WTC11 (cell line): ENCODE results near the gene NUDT14. TPM values are rescaled to one million over a fixed set of nuclear protein-coding genes. Genes with fewer than 3 reads are reported as not detected.

Source experiments
- ATAC-seq: fragments of 200-7000 bp; cut with Tn5 transposase; 2 replicates; pipeline ENCODE4 v1.10.0; 2021; ENCODE audit warnings: mild to moderate bottlenecking, moderate library complexity
- CTCF ChIA-PET: fragments of 300-600 bp; sonication (Branson Sonifier 250); formaldehyde crosslinking; loops from one replicate; lab custom pipeline; 2021; ENCODE audit warnings: antibody characterized with exemption; lab: Charles Lee
- POLR2A ChIA-PET: fragments of 350-600 bp; sonication (Branson Sonifier 250); formaldehyde crosslinking; loops from one replicate; lab custom pipeline; 2021; ENCODE audit warnings: antibody characterized with exemption; lab: Charles Lee
- DNase-seq: peaks from one replicate; pipeline ENCODE4 v3.0.0; 2021; ENCODE audit warnings: low spot score
- H3K27ac Mint-ChIP-seq: 2 replicates; pipeline ENCODE4 v1.8.0; 2021; ENCODE audit warnings: mixed read lengths
- H3K27me3 Mint-ChIP-seq: 2 replicates; pipeline ENCODE4 v1.8.0; 2021; ENCODE audit warnings: low read depth, mild to moderate bottlenecking, moderate library complexity, mixed read lengths
- H3K36me3 Mint-ChIP-seq: 2 replicates; pipeline ENCODE4 v1.8.0; 2021; ENCODE audit warnings: mixed read lengths
- H3K4me1 Mint-ChIP-seq: 2 replicates; pipeline ENCODE4 v1.8.0; 2022; ENCODE audit warnings: mixed read lengths
- H3K4me3 Mint-ChIP-seq: 2 replicates; pipeline ENCODE4 v1.8.0; 2021; ENCODE audit warnings: mild to moderate bottlenecking, moderate library complexity, mixed read lengths
- H3K9me3 Mint-ChIP-seq: 2 replicates; pipeline ENCODE4 v1.8.0; 2021; ENCODE audit warnings: mixed read lengths
- AFF4 ChIP-seq: sonication (generic); formaldehyde crosslinking; IDR thresholded peaks from 2 replicates; pipeline ENCODE4 v1.8.1; 2023; ENCODE audit warnings: mild to moderate bottlenecking, missing genetic modification reagents, borderline replicate concordance
- CREB1 ChIP-seq: sonication (generic); formaldehyde crosslinking; IDR thresholded peaks from 2 replicates; pipeline ENCODE4 v1.8.0; 2023; ENCODE audit warnings: mild to moderate bottlenecking, missing genetic modification reagents
- ELF4 ChIP-seq: sonication (generic); formaldehyde crosslinking; IDR thresholded peaks from 2 replicates; pipeline ENCODE4 v1.8.1; 2022; ENCODE audit warnings: low read depth, mild to moderate bottlenecking, moderate library complexity, missing genetic modification reagents
- ETV6 ChIP-seq: sonication (generic); formaldehyde crosslinking; IDR thresholded peaks from 2 replicates; pipeline ENCODE4 v1.8.1; 2022; ENCODE audit warnings: mild to moderate bottlenecking, missing genetic modification reagents
- FOXK1 ChIP-seq: sonication (generic); formaldehyde crosslinking; IDR thresholded peaks from 2 replicates; pipeline ENCODE4 v1.8.0; 2022; ENCODE audit warnings: mild to moderate bottlenecking, moderate library complexity, missing genetic modification reagents
- HMGA2 ChIP-seq: fragments of 250-450 bp; sonication (Bioruptor Pico); IDR thresholded peaks from 2 replicates; pipeline ENCODE4 v1.4.0; 2021; ENCODE audit warnings: mild to moderate bottlenecking, moderate library complexity
- IRF2 ChIP-seq: sonication (generic); formaldehyde crosslinking; IDR thresholded peaks from 2 replicates; pipeline ENCODE4 v1.8.0; 2022; ENCODE audit warnings: low read depth, missing genetic modification reagents, borderline replicate concordance
- MAX ChIP-seq: sonication (generic); formaldehyde crosslinking; IDR thresholded peaks from 2 replicates; pipeline ENCODE4 v1.8.0; 2022; ENCODE audit warnings: mild to moderate bottlenecking, missing genetic modification reagents
- NFATC4 ChIP-seq: fragments of 250-450 bp; sonication (Bioruptor Pico); IDR thresholded peaks from 2 replicates; pipeline ENCODE4 v1.9.0; 2021; ENCODE audit warnings: mild to moderate bottlenecking
- NR3C1 ChIP-seq: sonication (generic); formaldehyde crosslinking; conservative IDR thresholded peaks from 2 replicates; pipeline ENCODE4 v1.8.1; 2023; ENCODE audit warnings: low read depth, mild to moderate bottlenecking, missing genetic modification reagents
- PRRX2 ChIP-seq: fragments of 250-450 bp; sonication (Bioruptor Pico); IDR thresholded peaks from 2 replicates; pipeline ENCODE4 v1.8.0; 2021; ENCODE audit warnings: mild to moderate bottlenecking
- SMAD3 ChIP-seq: sonication (generic); formaldehyde crosslinking; IDR thresholded peaks from 2 replicates; pipeline ENCODE4 v1.8.0; 2022; ENCODE audit warnings: missing genetic modification reagents, mild to moderate bottlenecking, borderline replicate concordance
- STAT6 ChIP-seq: sonication (generic); formaldehyde crosslinking; conservative IDR thresholded peaks from 2 replicates; pipeline ENCODE4 v1.8.1; 2023; ENCODE audit warnings: mild to moderate bottlenecking, low read depth, missing genetic modification reagents, moderate library complexity
- ZBTB21 ChIP-seq: sonication (generic); formaldehyde crosslinking; IDR thresholded peaks from 2 replicates; pipeline ENCODE4 v1.8.1; 2023; ENCODE audit warnings: mild to moderate bottlenecking, missing genetic modification reagents, borderline replicate concordance
- ZNF232 ChIP-seq: sonication (generic); formaldehyde crosslinking; IDR thresholded peaks from 2 replicates; pipeline ENCODE4 v1.8.0; 2022; ENCODE audit warnings: mild to moderate bottlenecking, missing genetic modification reagents
- ZNF317 ChIP-seq: sonication (generic); formaldehyde crosslinking; IDR thresholded peaks from 2 replicates; pipeline ENCODE4 v1.8.1; 2023; ENCODE audit warnings: low read depth, mild to moderate bottlenecking, moderate library complexity, missing genetic modification reagents, borderline replicate concordance
- ZNF416 ChIP-seq: fragments of 250-450 bp; sonication (Bioruptor Pico); IDR thresholded peaks from 2 replicates; pipeline ENCODE4 v1.9.0; 2021; ENCODE audit warnings: mild to moderate bottlenecking, inconsistent platforms
- ZNF423 ChIP-seq: fragments of 250-450 bp; sonication (Bioruptor Pico); IDR thresholded peaks from 2 replicates; pipeline ENCODE4 v2.1.2; 2022; ENCODE audit warnings: mild to moderate bottlenecking, moderate library complexity
- ZNF532 ChIP-seq: fragments of 250-450 bp; sonication (Bioruptor Pico); IDR thresholded peaks from 2 replicates; pipeline ENCODE4 v1.9.0; 2021; ENCODE audit warnings: mild to moderate bottlenecking, borderline replicate concordance
- total RNA-seq: library from RNA; stranded (reverse); gene quantifications from 3 replicates; pipeline ENCODE4 v1.2.3, GENCODE V29; 2021
- TF ChIP-seq, protein P1 (sequence below): fragments of 200-600 bp; IDR thresholded peaks from 2 replicates; pipeline ENCODE4 v1.8.0; 2022; ENCODE audit warnings: antibody characterized with exemption
- TF ChIP-seq, protein P2 (sequence below): sonication (generic); formaldehyde crosslinking; IDR thresholded peaks from 2 replicates; pipeline ENCODE4 v1.8.1; 2022; ENCODE audit warnings: low read depth, missing genetic modification reagents, borderline replicate concordance

Gene NUDT14
- total RNA-seq, 1 experiment from 2014 or later: 35.4 TPM

GRCh38 chr14:105203057-105203531 is 22.0 kb upstream of the NUDT14 start:
- H3K27ac Mint-ChIP-seq: no peak overlapping the region
- DNase-seq: peak; percentile 86
- H3K4me1 Mint-ChIP-seq: no peaks in the 10 kb centered on the region
- H3K27me3 Mint-ChIP-seq: peaks cover 11% of the 10 kb centered on the region
- H3K4me3 Mint-ChIP-seq: no peak overlapping the region
- CTCF ChIA-PET: interaction anchor here (0.6 to 3.4 kb wide), 8 partner anchors 8 to 349 kb away, joined by 3 to 16 read pairs (median 4); partner anchors contain the start of gene BRF1
- POLR2A ChIA-PET: no interaction called here
- TF ChIP-seq SMAD3 (CRISPR knock-in tag) (no peak), FOXK1 (CRISPR knock-in tag) (no peak), ELF4 (no peak), NR3C1 (CRISPR knock-in tag) (no peak), ETV6 (no peak), NFATC4 (CRISPR knock-in tag) (no peak), STAT6 (CRISPR knock-in tag) (no peak), ZNF232 (no peak), MAX (CRISPR knock-in tag) (0 out of 2 replicates have a peak, but pooled peaks have one; percentile 20), ZBTB21 (CRISPR knock-in tag) (no peak)
- TF ChIP-seq, protein P1, sequence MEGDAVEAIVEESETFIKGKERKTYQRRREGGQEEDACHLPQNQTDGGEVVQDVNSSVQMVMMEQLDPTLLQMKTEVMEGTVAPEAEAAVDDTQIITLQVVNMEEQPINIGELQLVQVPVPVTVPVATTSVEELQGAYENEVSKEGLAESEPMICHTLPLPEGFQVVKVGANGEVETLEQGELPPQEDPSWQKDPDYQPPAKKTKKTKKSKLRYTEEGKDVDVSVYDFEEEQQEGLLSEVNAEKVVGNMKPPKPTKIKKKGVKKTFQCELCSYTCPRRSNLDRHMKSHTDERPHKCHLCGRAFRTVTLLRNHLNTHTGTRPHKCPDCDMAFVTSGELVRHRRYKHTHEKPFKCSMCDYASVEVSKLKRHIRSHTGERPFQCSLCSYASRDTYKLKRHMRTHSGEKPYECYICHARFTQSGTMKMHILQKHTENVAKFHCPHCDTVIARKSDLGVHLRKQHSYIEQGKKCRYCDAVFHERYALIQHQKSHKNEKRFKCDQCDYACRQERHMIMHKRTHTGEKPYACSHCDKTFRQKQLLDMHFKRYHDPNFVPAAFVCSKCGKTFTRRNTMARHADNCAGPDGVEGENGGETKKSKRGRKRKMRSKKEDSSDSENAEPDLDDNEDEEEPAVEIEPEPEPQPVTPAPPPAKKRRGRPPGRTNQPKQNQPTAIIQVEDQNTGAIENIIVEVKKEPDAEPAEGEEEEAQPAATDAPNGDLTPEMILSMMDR: peak; percentile 95
- TF ChIP-seq, protein P2, sequence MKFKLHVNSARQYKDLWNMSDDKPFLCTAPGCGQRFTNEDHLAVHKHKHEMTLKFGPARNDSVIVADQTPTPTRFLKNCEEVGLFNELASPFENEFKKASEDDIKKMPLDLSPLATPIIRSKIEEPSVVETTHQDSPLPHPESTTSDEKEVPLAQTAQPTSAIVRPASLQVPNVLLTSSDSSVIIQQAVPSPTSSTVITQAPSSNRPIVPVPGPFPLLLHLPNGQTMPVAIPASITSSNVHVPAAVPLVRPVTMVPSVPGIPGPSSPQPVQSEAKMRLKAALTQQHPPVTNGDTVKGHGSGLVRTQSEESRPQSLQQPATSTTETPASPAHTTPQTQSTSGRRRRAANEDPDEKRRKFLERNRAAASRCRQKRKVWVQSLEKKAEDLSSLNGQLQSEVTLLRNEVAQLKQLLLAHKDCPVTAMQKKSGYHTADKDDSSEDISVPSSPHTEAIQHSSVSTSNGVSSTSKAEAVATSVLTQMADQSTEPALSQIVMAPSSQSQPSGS (CRISPR knock-in tag): no peak
- TF ChIP-seq, all 79 proteins: peak for 2
- H3K9me3 Mint-ChIP-seq: no peaks in the 10 kb centered on the region
- no peaks in the 10 kb centered on the region for H3K36me3 Mint-ChIP-seq
- ATAC-seq: peak; percentile 60

DNA sequence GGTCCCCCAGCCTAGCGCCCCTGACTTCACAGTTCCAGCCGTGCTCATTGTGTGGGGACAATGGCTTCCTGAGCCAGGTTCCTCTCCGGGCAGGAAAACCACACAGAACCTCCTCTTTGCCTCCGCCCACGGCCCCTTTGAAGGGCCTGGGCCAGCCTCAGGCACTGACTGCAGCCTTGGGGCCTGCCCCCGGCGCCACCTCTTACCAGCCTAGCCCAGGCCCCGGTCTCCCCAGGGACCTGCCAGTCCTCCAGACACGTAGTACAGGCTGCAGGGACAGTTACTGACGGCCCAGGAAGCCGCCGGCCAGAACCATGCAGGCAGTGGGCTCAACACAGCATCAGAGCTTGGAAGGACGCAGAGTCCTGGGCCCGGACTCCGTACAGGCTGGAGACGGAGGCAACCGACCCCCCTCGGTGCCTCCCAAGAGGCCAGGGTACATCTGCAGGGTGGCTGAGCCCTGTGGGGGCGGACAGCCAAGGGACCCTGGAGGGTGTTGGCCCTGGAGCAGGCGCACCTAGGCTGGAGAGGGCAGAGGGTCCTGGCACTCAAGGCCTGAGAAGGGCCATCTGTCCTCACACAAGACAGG is 20.9 kb upstream of the NUDT14 start:
- H3K27me3 Mint-ChIP-seq: peaks cover 17% of the 10 kb centered on the region
- DNase-seq: no peak
- H3K9me3 Mint-ChIP-seq: no peaks in the 10 kb centered on the region
- CTCF ChIA-PET: interaction anchor here (1.0 to 3.3 kb wide), 13 partner anchors 22 to 289 kb away, joined by 3 to 33 read pairs (median 4); partner anchors contain the start of genes BRF1, BTBD6 and JAG2
- no peaks in the 10 kb centered on the region for H3K4me1 Mint-ChIP-seq
- H3K4me3 Mint-ChIP-seq: no peak overlapping the region
- no peaks in the 10 kb centered on the region for H3K36me3 Mint-ChIP-seq
- ATAC-seq: no peak
- POLR2A ChIA-PET: no interaction called here
- H3K27ac Mint-ChIP-seq: no peak overlapping the region
- TF ChIP-seq ZNF416 (no peak), PRRX2 (no peak), ZNF423 (CRISPR knock-in tag) (no peak), ZNF317 (CRISPR knock-in tag) (no peak), AFF4 (no peak), CREB1 (CRISPR knock-in tag) (no peak), HMGA2 (CRISPR knock-in tag) (no peak), ZNF532 (CRISPR knock-in tag) (no peak), IRF2 (no peak)
